GM19351 (cell line): ENCODE data around the gene FERMT3.
A peak's percentile ranks its signal among the peaks of the same experiment; 100 is the strongest.

ENCODE experiments used
- ATAC-seq: cut with Tn5 transposase; IDR thresholded peaks from one replicate; pipeline ENCODE4 v1.9.1; 2021; ENCODE audit warnings: mild to moderate bottlenecking, moderate library complexity; ENCODE audit not compliant: unreplicated experiment

FERMT3 gene

DNA sequence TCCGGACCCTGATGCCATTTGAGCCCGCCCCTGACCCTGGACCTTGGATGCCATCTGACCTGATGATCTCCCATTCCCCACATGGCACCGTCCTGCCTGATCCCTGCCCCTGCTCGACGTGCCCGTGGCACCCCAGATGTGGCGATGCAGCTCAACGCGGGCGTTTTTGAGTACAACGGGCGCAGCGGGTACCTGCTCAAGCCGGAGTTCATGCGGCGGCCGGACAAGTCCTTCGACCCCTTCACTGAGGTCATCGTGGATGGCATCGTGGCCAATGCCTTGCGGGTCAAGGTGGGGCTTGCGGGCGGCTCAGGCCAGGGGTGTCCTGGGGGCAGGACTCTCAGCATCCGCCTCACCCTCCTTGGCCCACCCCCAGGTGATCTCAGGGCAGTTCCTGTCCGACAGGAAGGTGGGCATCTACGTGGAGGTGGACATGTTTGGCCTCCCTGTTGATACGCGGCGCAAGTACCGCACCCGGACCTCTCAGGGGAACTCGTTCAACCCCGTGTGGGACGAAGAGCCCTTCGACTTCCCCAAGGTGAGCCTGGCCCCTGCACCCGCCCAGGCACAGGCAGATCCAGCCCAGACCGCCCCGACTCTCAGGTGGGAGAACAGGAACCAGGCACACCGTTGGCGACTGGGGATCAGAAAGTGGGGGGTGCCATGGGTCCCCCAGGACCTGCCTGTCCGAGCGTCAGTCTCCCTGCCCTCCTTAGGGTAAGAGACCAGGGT, 55.9 kb downstream of the FERMT3 start:
- ATAC-seq: no peak

DNA sequence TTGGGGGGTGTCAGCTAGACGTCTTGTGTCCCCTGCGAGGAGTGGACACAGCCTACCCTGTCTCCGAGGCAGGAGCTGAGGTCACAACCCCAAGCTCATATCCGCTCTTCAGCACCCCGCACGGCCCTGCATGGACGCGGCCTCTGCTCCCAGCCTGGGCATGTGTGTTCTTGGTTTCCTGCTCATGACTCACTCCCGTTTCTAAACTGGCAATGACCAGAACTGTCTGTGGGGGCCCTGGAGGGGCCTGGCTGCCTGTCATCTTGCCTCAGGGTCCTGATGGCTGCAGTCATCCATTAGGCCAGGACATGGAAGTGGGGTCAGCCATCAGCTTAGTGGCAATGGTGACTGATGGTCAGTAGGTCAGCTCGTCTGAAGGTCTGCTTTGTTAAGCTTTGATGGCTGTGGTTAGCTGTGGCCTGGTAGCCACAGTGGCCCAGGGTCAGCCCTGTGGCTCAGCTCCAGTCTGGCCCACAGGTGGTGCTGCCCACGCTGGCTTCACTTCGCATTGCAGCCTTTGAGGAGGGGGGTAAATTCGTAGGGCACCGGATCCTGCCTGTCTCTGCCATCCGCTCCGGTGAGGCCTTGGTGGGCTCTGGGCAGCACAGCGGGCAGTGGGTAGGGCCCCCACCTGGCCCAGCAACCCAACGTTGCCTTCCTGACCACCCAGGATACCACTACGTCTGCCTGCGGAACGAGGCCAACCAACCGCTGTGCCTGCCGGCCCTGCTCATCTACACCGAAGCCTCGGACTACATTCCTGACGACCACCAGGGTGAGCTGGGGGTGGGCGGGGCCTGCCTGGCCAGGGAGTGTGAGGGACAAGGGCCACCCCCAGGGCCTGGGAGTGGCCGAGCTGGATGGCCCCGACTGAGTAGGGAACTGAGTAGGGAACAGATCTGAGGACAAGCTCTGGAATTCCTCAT, 56.8 kb downstream of the FERMT3 start:
- no peak for ATAC-seq

DNA sequence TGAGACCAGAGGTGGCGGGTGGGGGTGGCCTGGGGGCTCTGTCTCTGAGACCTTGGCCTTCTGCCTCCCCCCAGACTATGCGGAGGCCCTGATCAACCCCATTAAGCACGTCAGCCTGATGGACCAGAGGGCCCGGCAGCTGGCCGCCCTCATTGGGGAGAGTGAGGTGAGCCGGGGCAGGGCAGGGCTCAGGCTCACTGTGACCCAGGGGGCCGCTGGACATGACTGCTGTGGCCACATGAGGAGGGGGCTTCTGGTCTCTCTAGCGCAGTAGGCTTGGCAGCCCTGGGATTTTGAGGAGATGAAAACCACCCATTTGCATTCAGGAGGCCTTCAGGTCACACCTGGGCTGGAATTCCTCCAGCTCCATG, 57.4 kb downstream of the FERMT3 start:
- no peak for ATAC-seq

DNA sequence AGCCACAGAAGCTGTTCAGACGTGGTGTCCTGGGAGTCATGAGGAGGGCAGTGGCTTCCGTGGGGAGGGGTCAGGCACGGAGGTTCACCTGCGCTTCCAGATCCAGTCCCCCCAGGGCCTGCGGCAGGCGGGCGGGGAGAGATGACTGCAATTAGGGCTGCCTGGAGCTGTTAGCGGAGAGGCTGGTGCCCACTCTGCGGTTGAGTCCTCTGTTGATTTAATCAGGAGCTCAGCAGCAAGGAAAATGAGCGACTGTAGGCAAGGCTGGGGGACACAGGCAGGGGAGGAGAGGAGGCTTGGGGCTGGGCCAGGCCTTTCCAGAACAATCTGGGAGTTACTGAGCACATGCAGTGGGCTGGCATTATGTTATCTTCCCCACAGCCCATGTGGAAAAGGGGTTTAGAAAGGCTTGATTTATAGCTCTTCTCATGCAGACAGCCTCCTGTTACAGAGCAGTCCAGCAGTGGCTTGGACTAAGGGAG, 57.9 kb downstream of the FERMT3 start:
- no peak for ATAC-seq

DNA sequence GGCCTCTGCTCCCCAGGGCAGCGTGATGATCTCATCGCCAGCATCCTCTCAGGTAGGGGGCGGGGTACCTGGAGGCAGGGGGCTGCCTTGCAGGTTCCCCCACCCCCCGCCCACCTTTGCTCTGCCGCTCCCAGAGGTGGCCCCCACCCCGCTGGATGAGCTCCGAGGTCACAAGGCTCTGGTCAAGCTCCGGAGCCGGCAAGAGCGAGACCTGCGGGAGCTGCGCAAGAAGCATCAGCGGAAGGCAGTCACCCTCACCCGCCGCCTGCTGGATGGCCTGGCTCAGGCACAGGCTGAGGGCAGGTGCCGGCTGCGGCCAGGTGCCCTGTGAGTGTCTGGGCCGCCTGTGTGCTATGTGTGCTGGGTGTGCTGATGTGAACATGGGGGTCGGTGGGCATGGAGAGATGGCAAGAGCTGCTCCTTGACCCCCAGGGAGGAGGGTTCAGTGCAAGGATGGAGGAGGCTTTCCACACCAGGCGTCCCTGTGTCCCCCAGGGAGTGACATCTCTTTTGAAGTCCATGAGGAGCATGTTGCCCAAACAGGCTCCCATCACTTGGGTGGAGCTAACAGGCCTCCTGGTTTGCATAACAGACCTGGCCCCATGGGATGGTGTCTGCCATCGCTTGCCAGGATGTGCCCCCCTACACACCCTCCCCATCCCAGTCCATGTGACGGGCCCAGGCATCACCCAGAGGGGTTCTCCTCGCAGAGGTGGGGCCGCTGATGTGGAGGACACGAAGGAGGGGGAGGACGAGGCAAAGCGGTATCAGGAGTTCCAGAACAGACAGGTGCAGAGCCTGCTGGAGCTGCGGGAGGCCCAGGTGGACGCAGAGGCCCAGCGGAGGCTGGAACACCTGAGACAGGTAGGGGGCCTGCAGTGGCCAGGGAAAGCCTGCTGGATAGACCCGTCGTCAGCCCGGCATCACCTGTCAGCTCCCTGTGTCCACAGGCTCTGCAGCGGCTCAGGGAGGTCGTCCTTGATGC, 58.9 kb downstream of the FERMT3 start:
- ATAC-seq: no peak

DNA sequence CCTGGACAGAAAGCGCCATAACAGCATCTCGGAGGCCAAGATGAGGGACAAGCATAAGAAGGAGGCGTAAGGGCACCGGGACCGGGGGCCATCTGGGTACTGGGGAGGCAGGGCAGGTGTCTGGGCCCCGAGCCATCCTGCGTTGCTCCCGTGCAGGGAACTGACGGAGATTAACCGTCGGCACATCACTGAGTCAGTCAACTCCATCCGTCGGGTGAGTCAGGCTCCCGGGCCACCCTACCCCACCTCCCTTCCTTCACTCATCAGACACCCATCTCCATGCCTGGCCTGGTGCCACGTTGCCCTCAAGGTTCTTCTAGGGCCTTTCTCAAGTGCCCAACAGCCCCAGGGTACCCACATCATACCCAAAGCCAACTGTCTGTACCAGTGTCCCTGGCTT, 59.8 kb downstream of the FERMT3 start:
- ATAC-seq: no peak

DNA sequence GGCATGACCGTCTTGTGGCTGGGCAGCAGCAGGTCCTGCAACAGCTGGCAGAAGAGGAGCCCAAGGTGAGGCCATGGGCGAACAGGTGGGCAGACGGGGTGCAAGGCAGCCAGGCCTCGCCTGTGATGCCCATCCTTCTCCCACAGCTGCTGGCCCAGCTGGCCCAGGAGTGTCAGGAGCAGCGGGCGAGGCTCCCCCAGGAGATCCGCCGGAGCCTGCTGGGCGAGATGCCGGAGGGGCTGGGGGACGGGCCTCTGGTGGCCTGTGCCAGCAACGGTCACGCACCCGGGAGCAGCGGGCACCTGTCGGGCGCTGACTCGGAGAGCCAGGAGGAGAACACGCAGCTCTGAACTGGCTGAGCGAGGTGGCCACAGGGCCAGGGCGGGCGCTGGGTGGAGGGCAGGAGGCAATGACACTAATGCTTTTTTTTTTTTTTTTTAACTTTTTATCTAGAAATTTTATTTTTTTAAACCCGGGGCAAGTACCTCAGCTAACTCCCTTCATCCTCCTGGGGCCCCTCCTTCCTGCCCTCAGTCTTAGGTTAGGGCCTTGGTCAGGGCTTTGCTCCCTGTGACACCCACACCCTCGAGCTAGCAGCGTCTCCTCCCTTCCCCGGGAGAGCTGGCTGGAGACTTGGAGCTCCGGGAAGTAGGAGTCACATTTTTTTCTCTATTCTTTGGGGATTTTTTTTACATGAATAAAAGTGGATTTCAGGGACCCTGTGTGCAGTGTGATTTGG, 60.9 kb downstream of the FERMT3 start:
- ATAC-seq: no peak

DNA sequence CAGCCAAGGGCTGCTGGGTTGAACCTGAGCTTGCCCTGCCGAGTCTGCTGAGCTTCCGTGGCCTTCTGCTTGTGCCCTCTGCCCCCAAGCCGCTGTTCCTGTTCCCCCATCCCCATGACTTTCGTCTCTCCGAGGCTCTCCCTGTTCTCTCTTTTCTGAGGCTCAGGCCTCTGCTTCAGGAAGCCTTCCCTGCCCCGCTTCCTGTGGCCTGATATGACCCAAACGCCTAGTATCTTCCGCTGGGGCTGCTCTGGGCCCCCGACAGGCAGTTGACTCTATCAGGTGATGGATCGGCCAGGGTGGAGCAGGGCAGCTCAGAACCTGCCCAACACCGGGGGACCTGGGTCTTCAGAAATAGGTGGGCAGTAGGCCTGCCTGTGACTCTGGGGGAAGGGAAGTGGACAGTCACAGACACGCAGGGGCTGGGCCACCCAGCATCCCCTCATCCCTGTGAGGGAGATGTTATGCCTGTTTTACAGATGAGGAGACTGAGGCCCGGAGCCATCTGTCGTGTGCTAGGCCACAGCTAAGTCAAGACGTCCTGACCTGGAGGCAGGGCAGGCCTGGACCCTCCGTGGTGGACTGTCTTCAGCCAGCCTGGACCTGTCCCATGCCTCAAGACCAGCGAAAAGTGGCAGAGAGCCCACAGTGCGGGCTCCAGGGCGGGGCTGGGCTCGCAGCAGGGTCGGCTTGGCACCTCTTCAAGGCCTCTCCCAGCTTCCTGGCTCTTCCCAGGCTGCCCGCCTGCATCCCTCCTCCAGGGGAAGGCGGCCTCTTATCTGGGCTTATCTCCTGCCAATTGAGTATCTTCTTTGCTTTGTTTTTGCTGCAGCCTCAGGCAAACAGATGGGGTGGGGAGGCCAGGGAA, 61.7 kb downstream of the FERMT3 start:
- no peak for ATAC-seq

DNA sequence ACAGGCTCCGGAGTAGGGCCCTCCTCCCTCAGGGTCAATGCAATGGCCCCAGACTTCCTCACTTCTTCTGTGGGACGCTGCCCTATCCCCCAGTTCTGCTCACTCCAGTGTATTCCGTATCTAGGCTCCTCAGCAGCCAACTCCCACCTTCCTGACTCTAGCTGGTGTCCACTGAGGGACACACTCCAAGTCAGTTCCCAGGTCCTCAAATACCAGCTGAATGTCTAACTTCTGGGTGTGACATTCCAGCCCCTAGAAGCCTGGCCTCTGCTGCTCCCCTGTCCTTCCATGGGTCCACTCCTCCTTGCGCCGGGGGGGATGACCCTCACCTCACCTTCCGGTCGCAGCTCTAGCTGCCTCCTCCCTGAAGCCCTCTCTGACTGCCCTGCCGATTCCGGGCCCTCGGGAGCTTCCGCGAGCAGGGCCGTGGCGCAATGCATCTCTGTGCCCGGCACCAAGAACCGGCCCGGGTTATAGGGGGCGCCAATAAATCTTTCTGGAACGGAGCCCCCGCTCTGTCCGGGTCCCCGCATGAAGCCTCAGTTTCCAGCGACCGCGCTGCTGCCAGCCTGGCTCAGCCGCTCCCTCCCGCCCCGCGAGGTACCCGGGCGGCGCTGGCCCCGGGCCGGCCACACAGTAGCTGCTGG, 62.5 kb downstream of the FERMT3 start:
- ATAC-seq: peak; percentile 9

DNA sequence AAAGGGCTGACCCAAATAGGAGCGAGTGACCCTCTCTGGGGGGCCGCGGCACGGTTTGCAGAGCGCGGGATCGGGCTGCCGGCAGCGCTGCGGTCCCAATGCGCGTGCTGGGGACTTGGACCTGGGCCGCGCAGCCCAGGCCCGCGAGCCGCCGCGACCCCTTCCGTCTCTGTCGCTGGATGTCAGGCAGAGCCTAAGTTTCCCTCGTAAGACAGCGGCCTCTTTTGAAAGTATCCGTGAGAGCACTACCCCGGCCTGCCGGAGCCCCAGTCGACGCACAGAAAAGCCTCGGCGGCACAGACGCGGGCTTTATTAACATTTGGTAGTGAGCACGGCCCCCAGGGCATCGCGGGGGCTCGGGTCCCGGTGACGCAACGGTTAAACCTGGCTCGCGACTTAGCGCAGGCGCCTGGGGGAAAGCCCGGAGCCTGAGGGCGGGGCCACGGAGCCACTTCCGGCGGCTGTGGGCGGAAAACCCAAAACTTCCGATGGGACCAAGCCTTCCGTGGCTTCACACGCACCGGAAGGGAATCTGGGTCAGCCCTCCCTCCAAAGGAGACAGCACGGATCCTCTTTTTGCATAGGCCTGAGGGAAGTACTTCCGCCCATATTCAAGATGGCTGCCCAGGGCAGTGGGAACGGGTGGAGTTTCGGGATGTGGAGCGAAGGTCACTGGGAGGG, 63.2 kb downstream of the FERMT3 start:
- peak; percentile 67 for ATAC-seq
